Pulmonary artery endothelial cell (primary cell): ENCODE results near the gene ZFYVE1. TPM values are rescaled to one million over a fixed set of nuclear protein-coding genes. Genes with fewer than 3 reads are reported as not detected.
"Not testable (repeated sequence)": the region's sequence is repeated elsewhere in the genome, so short reads cannot be mapped to it uniquely, and the experiment has no call there.

Experiments
- DNase-seq: peaks from one replicate; pipeline ENCODE4 v3.0.0-alpha.2; 2011; ENCODE audit warnings: low read depth, low spot score
- total RNA-seq: library from RNA; depleted of rRNA; stranded (reverse); fragments of >200 nt; gene quantifications from 2 replicates; pipeline ENCODE4 v1.2.3, GENCODE V29; 2014

ZFYVE1 gene
- total RNA-seq, result 11.3 and 13.0 TPM in 2 replicates

- DNase-seq, result peak; percentile 97
Observed at GRCh38 chr14:73026845-73027542, at the start of gene ZFYVE1. TSS of gene ZFYVE1 (minus strand) at chr14:73027106. CDS start at chr14:73024508, 2,598 bp downstream.

GRCh38 chr14:73069585-73069984 is 42.7 kb upstream of the ZFYVE1 start:
- DNase-seq, result no peak

GRCh38 chr14:73058922-73059673 is 32.2 kb upstream of the ZFYVE1 start:
- no peak for DNase-seq

- DNase-seq, result peak; percentile 97
Observed at GRCh38 chr14:73058224-73058921, 31.5 kb upstream of the ZFYVE1 start, which contains the start of gene RBM25. TSS of gene RBM25 (plus strand) at chr14:73058534. CDS start at chr14:73071642, 13,108 bp downstream.

- no peak for DNase-seq
Observed at GRCh38 chr14:73057944-73058223, 31.0 kb upstream of the ZFYVE1 start.

- DNase-seq, result no peak
Observed at GRCh38 chr14:73055251-73055650, 28.3 kb upstream of the ZFYVE1 start.

GRCh38 chr14:73049428-73049827 is 22.5 kb upstream of the ZFYVE1 start:
- no peak for DNase-seq

- no peak for DNase-seq
Observed at GRCh38 chr14:73047808-73048207, 20.9 kb upstream of the ZFYVE1 start.

- not testable (repeated sequence) for DNase-seq
Observed at GRCh38 chr14:73036706-73037450, 10.0 kb upstream of the ZFYVE1 start.

GRCh38 chr14:73027984-73028383 is 1.1 kb upstream of the ZFYVE1 start:
- no peak for DNase-seq

- no peak for DNase-seq
Observed at GRCh38 chr14:73027546-73027945, 640 bp upstream of the ZFYVE1 start.

- no peak for DNase-seq
Observed at GRCh38 chr14:73026243-73026844, 562 bp downstream of the ZFYVE1 start.

GRCh38 chr14:73025544-73025943 is 1.4 kb downstream of the ZFYVE1 start:
- no peak for DNase-seq

- DNase-seq, result no peak
Observed at GRCh38 chr14:73022051-73022450, 4.9 kb downstream of the ZFYVE1 start.

- not testable (repeated sequence) for DNase-seq
Observed at GRCh38 chr14:73016011-73016410, 10.9 kb downstream of the ZFYVE1 start.

- DNase-seq, result not testable (repeated sequence)
Observed at GRCh38 chr14:73015552-73015951, 11.4 kb downstream of the ZFYVE1 start.

- no peak for DNase-seq
Observed at GRCh38 chr14:73014105-73014504, 12.8 kb downstream of the ZFYVE1 start.

GRCh38 chr14:73011189-73011588 is 15.7 kb downstream of the ZFYVE1 start:
- not testable (repeated sequence) for DNase-seq

GRCh38 chr14:73008501-73008900 is 18.4 kb downstream of the ZFYVE1 start:
- DNase-seq, result no peak

- no peak for DNase-seq
Observed at GRCh38 chr14:73007835-73008234, 19.1 kb downstream of the ZFYVE1 start.

GRCh38 chr14:73004641-73005040 is 22.3 kb downstream of the ZFYVE1 start:
- DNase-seq, result not testable (repeated sequence)
